Activated CD4-positive, alpha-beta T cell treated with anti-CD3 and anti-CD28 coated beads, Interleukin-2, amount 10 ng/mL, durations not matched to agents 24 days and 14 days (primary cell): ENCODE results near the gene AGAP5. TPM values are rescaled to one million over a fixed set of nuclear protein-coding genes. Genes with fewer than 3 reads are reported as not detected.
"Not testable (repeated sequence)": the region's sequence is repeated elsewhere in the genome, so short reads cannot be mapped to it uniquely, and the experiment has no call there.

ENCODE experiments used
- DNase-seq: peaks from one replicate; pipeline ENCODE4 v3.0.0; 2022
- H3K27ac Mint-ChIP-seq: one replicate; pipeline ENCODE4 v1.8.0; 2022; ENCODE audit warnings: mild to moderate bottlenecking, mixed read lengths
- H3K27me3 Mint-ChIP-seq: one replicate; pipeline ENCODE4 v1.8.0; 2022; ENCODE audit warnings: mixed read lengths
- H3K36me3 Mint-ChIP-seq: one replicate; pipeline ENCODE4 v1.8.0; 2022; ENCODE audit warnings: low read depth, mild to moderate bottlenecking, mixed read lengths
- H3K4me1 Mint-ChIP-seq: one replicate; pipeline ENCODE4 v1.8.0; 2021; ENCODE audit warnings: mixed read lengths
- H3K4me3 Mint-ChIP-seq: one replicate; pipeline ENCODE4 v1.8.0; 2022; ENCODE audit warnings: mild to moderate bottlenecking, moderate library complexity, mixed read lengths
- H3K9me3 Mint-ChIP-seq: one replicate; pipeline ENCODE4 v1.8.0; 2021; ENCODE audit warnings: mixed read lengths
- intact Hi-C: fragments of 100-400 bp; cut with micrococcal nuclease; formaldehyde crosslinking; loops from one replicate; pipeline ENCODE4 v1.15.1; 2023
- total RNA-seq: library from RNA; stranded (reverse); gene quantifications from 2 replicates; pipeline ENCODE4 v1.2.3, GENCODE V29; 2022

Gene AGAP5
- total RNA-seq, 1 donor from 2014 or later, result 13.9 TPM

DNA sequence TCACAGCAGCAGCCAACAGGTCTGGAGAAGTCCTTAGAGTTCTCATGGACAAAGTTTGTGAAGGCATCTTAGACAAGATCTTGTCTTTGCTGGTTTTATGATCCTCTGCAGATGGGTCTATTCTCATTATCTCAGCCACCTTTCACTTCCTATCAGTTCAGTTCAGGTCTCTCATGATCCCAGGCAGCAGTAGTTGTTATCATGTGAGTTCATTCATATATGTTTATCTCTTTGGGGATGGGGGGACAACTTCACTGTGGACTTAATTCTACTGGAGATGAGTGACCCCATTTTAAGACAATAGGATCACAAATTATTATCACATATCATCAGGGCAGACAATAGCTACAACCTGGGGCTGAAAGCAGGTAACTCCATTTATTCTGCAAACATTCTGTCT, 6.0 kb upstream of the AGAP5 start:
- H3K27ac Mint-ChIP-seq, DNase-seq, H3K27me3 Mint-ChIP-seq, H3K9me3 Mint-ChIP-seq, intact Hi-C loops, H3K4me3 Mint-ChIP-seq: not testable (repeated sequence)
- H3K4me1 Mint-ChIP-seq, result peaks cover 14% of the 10 kb centered on the region
- H3K36me3 Mint-ChIP-seq, result peaks cover 26% of the 10 kb centered on the region

DNA sequence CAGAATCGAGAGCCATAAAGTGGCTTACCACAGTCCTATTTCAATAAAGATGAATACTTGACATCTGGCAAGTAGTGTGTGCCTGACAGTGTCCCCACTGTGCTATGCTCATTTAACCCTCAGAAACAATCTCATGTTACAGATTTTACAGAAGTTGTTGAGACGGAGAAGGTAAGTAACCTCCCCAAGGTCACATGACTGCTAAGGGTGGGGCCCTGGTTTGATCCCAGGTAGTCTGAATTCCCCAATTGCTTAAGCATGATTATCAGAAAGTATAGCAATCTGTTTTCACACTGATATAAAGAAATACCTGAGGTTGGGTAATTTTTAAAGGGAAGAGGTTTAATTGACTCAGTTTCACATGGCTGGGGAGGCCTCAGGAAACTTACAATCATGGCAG, 910 bp upstream of the AGAP5 start:
- H3K9me3 Mint-ChIP-seq, H3K27me3 Mint-ChIP-seq, H3K4me1 Mint-ChIP-seq, intact Hi-C loops, H3K27ac Mint-ChIP-seq, H3K4me3 Mint-ChIP-seq, DNase-seq: not testable (repeated sequence)
- H3K36me3 Mint-ChIP-seq, result peaks cover 20% of the 10 kb centered on the region

DNA sequence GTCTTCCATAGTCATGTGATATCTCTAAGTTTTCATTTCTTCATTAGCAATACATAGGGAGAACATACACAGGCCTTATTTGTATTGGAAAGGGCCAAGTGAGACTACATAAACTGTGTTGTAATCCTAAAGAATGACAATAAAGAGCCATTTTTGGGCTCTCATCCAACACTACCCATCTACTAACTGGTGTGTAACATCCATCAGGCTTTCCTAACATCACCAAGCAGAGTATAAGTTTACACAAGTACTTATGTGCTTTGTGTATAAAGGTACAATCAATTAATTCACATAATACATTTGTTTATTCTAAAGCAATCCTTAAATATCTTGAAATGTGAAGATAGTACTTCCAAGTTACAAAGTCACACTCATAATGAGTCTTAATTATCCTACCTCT, 2.6 kb downstream of the AGAP5 start:
- H3K4me1 Mint-ChIP-seq, H3K27ac Mint-ChIP-seq, H3K4me3 Mint-ChIP-seq, DNase-seq, intact Hi-C loops, H3K27me3 Mint-ChIP-seq, H3K9me3 Mint-ChIP-seq: not testable (repeated sequence)
- peaks cover 15% of the 10 kb centered on the region for H3K36me3 Mint-ChIP-seq

DNA sequence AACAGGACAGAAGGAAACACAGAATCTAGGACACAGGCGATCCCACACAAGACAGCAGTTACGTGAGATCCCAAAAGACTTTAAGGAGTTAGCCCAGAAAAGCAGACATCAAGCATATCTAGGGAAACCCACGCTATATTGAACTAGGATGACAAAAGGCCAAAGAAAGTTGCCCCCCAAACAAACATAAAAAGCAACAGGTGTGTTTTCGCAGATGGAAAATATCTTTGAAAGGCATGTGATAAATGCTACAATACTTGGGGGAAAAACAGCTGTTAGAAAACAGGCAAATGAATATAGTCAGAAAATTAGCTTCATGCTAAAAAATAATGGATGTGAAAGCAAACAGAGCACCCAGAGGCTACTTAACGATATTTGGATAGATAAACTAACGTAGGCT, 7.2 kb downstream of the AGAP5 start:
- DNase-seq, H3K27ac Mint-ChIP-seq, H3K4me3 Mint-ChIP-seq, H3K4me1 Mint-ChIP-seq, intact Hi-C loops, H3K9me3 Mint-ChIP-seq, H3K27me3 Mint-ChIP-seq: not testable (repeated sequence)
- H3K36me3 Mint-ChIP-seq, result peaks cover 14% of the 10 kb centered on the region

DNA sequence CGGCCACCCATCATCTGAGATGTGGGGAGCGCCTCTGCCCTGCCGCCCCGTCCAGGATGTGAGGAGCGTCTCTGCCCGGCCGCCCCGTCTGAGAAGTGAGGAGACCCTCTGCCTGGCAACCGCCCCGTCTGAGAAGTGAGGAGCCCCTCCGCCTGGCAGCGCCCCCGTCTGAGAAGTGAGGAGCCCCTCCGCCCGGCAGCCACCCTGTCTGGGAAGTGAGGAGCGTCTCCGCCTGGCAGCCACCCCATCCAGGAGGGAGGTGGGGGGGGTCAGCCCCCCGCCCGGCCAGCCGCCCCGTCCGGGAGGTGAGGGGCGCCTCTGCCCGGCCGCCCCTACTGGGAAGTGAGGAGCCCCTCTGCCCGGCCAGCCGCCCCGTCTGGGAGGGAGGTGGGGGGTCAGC, 8.3 kb downstream of the AGAP5 start:
- H3K9me3 Mint-ChIP-seq, H3K27me3 Mint-ChIP-seq, H3K27ac Mint-ChIP-seq, H3K4me1 Mint-ChIP-seq, H3K4me3 Mint-ChIP-seq, DNase-seq, intact Hi-C loops: not testable (repeated sequence)
- peaks cover 16% of the 10 kb centered on the region for H3K36me3 Mint-ChIP-seq

DNA sequence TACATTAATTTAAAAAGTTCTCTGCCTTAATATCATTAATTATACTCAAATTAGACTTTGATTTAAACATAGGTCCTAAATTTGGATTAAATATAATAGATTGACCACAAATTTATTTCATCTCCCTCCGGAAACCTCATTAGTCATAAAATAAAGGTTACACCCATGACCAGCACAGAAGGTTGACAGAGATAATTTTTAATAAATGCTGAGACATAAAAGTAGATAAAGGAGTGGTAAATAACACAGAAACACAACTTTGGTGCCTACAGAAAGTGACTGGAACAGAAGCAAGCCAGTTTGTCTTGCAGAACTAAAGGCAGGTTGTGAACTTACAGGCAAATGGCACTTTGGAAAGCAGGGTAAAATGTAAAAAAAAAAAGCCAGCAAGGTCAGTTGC, 10.3 kb downstream of the AGAP5 start:
- H3K27me3 Mint-ChIP-seq, DNase-seq, H3K27ac Mint-ChIP-seq, intact Hi-C loops, H3K4me3 Mint-ChIP-seq, H3K9me3 Mint-ChIP-seq, H3K4me1 Mint-ChIP-seq: not testable (repeated sequence)
- peaks cover 14% of the 10 kb centered on the region for H3K36me3 Mint-ChIP-seq

DNA sequence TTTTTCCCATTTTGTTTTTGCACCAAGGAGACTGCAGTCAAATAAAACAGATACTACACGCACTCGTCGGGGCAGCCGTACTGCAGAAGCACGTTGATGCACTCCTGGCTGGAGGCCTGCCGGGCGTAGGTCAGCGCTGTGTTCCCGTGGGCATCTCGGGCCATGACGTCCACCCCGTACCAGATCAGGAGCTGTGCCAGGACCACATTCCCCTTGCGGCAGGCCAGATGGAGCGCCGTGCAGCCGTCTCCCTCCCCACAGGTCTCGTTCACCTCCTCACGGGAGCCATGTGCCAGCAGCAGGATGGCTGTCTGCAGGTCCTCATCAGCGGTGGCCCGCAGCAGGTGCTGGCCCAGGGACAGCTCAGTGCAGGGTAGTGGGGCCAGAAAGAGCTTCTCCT, 23.4 kb downstream of the AGAP5 start:
- intact Hi-C loops, H3K27me3 Mint-ChIP-seq, H3K9me3 Mint-ChIP-seq, H3K27ac Mint-ChIP-seq, H3K36me3 Mint-ChIP-seq, H3K4me3 Mint-ChIP-seq, DNase-seq, H3K4me1 Mint-ChIP-seq: not testable (repeated sequence)

DNA sequence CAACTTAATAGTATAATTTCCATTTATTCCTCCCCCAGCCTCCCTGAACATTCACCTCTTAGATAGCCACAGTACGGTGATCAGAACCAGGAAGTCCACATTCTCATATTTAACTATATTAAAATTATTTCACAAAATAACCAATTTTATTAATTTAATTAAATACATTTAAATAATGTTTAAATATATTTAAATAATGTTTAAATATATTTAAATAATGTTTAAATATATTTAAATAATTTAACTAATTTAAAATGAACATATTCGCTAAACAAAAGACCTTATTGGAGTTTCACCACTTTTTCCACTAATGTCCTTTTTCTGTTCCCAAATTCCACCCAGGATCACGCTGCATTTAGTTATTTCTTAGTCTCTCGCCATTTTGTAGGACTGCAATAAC, 29.5 kb downstream of the AGAP5 start:
- H3K27ac Mint-ChIP-seq, H3K9me3 Mint-ChIP-seq, H3K4me3 Mint-ChIP-seq: not testable (repeated sequence)

DNA sequence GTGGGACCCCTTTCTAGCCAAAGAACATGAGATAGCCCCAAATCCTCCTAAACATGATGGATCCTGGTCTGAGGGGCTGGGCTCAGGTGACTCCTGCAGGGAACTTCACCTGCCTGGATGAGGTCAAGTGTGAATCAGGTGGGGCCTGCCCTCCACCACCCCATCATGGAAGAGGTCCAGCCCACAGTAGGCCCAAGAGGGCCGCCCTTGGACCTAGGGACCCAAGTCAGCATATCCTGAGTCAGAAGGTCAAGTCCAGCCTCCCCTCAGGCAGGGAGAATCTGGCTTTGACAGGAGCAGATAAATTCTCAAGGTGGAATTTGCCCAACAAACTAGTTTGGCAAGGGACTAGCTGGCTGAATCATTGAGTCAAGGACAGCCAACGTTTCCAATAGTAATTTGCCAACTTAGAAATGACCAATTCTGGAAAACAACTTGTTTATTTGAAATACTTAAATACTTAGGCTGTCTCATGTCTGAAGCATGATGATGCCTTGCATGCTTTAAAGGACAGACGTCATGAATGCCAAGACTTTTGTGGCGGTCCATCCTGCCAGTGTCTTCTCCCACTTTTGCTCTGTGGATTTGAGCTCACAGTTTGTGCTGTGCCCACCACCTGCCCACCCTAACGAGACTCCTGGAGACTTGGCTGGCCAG, 31.6 kb downstream of the AGAP5 start:
- intact Hi-C loops, H3K27ac Mint-ChIP-seq, H3K27me3 Mint-ChIP-seq, H3K9me3 Mint-ChIP-seq, H3K36me3 Mint-ChIP-seq, H3K4me1 Mint-ChIP-seq, H3K4me3 Mint-ChIP-seq: not testable (repeated sequence)
- DNase-seq, result peak; percentile 43

More for the DNA sequence above, 29.5 kb downstream of the AGAP5 start:
- H3K36me3 Mint-ChIP-seq, H3K27me3 Mint-ChIP-seq, intact Hi-C loops, H3K4me1 Mint-ChIP-seq, DNase-seq: not testable (repeated sequence)

DNA sequence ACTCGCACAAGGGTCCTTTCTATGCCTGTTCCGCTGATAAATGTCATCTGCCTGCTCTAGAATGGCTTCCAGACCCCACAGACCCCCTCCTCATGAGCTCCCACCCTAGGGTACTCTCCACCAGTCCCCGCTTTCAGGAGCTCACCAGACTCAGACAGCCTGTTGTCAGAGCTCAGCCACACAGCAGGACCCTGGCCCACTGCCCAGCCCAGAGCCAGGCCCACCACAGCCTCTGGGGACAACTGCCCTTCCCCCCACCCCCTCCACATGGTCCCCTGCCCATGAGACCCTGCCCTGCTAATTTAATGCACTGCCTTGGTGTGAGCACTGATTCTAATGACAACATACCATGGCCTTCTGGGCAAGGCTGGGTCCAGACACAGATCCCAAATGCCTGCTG, 32.3 kb downstream of the AGAP5 start:
- DNase-seq, H3K27ac Mint-ChIP-seq, H3K9me3 Mint-ChIP-seq, H3K27me3 Mint-ChIP-seq, H3K4me1 Mint-ChIP-seq, H3K4me3 Mint-ChIP-seq, intact Hi-C loops, H3K36me3 Mint-ChIP-seq: not testable (repeated sequence)

DNA sequence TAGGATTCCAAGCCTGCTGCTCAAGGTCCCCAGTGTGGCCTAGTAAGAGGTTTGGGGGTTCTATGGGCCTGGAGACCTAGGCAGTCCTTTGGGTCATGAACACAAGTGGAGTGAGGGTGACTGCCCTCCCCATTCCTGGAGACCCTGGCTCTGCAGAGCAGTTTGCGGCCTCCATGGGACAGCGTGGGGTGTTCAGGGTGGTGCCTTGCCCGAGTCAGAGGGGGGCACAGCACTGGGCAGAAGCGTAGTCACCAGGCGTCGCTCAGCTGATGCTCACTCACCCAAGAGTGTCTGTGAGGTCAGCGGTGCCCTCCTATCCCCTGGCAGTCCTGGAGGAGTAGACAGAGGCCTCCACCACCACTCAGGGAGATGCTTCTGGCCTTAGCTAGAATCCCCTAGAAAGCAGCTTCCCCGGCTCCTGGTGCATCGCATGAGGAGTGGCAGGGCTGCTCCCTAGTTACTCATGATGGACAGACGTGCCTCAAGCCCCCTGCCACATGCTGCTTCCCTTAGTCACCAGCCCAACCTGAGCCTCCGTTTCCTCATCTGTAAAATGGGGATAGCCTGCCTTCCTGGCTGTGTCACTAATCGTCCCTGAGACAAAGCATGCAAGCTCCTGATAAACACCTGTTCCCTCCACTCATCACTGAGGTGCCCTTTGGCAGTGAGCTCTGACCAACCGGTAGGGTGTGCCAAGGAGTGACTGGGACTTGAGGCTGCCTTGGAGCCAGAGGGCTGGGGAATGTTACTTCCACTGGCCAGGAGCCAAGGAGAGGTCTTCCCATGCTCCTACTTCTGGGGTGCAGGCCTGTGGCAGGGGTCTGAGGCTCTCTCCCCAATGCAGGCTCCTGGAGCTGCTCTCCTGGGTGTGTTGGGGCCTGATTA, 33.5 kb downstream of the AGAP5 start:
- H3K27me3 Mint-ChIP-seq, intact Hi-C loops, H3K36me3 Mint-ChIP-seq, H3K27ac Mint-ChIP-seq, H3K9me3 Mint-ChIP-seq, H3K4me1 Mint-ChIP-seq, H3K4me3 Mint-ChIP-seq: not testable (repeated sequence)
- peak; percentile 44 for DNase-seq

DNA sequence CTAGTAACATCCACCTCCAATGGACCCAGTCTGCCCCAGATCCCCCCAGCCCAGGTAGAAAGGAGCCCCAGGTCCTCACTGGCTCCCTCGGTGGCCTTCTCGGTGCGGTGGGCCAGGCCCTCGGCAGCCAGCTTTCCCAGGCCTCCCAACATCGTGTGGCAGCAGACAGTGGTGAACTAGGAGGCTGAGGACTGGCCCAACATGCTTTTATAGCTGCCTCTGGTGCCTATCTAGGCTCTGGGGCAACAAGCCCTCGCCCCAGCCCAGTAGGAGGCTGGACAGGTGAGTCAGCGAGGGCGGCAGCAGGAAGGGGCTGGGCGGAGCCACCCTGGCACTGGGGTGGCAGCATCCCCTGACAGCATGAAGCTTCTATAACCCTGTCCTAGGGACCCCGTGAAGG, 34.3 kb downstream of the AGAP5 start:
- H3K27me3 Mint-ChIP-seq, H3K4me3 Mint-ChIP-seq, intact Hi-C loops, H3K27ac Mint-ChIP-seq, H3K9me3 Mint-ChIP-seq, H3K36me3 Mint-ChIP-seq, H3K4me1 Mint-ChIP-seq, DNase-seq: not testable (repeated sequence)

DNA sequence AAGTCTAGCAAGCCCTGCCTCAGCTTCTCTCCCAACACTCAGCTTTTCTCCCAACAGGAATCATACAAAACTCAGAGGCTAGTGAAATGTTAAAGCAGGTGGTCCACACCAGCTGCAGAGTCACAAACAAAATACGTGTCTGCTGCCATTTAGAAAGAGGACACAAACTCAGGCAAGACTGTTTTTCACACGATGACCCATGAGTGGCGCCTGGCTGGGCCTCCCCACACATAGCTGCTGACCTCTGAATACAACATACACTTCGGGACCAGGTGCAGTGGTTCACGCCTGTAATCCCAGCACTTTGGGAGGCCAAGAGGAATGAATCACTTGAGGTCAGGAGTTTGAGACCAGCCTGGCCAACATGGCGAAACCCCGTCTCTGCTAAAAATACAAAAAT, 35.2 kb downstream of the AGAP5 start:
- H3K4me1 Mint-ChIP-seq, H3K36me3 Mint-ChIP-seq, H3K4me3 Mint-ChIP-seq, DNase-seq, H3K27me3 Mint-ChIP-seq, H3K27ac Mint-ChIP-seq, intact Hi-C loops, H3K9me3 Mint-ChIP-seq: not testable (repeated sequence)

DNA sequence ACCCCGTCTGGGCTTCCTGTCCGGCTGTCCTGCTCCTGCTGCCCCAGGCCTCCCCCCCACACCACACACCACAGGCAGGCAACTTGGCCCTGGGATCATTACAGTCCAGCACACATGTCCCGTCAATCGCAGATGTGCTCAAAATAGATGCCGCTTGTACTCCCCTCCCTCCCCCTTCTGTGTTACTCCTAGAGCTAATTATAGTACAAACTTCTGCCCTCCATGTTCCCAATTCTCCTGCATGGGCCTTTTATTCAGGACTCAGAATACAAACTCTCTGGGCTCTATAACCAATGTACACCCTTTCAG, 42.0 kb downstream of the AGAP5 start, which contains the start of gene SYNPO2L:
SYNPO2L (minus strand) TSS at position 40 of the 309 bp plus-strand sequence. CDS start 107 bp downstream, outside the sequence.
- no peak for DNase-seq
- Mint-ChIP-seq H3K4me1 (peaks cover 5% of the 10 kb centered on the region), H3K36me3 (no peaks in the 10 kb centered on the region), H3K9me3 (no peaks in the 10 kb centered on the region), H3K27me3 (no peaks in the 10 kb centered on the region), H3K27ac (no peak within 1 kb of the TSS), H3K4me3 (no peak within 1 kb of the TSS)
- intact Hi-C loops, result no loop called here
